ENCODE results near the gene PWWP2B. TPM values are rescaled to one million over a fixed set of nuclear protein-coding genes. Genes with fewer than 3 reads are reported as not detected.

Gene PWWP2B
- total RNA-seq, 1 donor from 2014 or later, result 27.1 TPM

DNA sequence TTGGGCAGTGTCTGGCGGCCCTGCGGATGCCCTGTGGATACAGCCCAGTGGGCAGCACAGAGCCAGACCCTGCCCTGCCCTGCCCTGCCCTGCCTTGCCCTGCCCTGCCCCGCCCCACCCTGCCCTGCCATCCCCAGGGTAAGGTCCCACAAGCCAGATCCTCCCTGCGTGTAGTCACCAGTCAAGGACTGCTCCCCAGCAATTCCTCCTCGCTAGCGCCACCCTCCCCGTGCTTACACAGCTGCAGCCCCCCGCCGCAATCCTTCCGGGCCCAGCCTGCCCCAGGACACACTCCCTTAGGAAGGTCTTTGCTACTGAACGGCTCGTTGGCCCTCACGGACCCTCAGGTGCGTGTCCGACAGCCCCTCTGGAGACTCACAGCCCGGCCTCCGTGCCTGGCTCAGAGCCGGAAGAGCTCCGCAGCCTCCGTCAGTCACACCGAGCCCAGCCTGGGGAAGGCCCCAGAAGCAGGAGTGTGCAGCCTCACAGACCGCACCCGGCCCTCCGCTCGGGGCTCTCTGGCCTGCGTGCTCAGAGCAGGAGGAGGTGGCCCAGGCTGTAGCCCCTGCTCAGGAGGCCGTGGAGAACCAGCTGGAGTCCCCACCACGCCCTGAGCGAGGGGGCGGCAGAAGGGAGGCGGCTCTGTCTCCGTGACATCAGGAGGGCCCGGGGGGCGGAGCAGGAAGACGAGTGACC is 68.3 kb downstream of the PWWP2B start:
- TF ChIP-seq, protein P1, sequence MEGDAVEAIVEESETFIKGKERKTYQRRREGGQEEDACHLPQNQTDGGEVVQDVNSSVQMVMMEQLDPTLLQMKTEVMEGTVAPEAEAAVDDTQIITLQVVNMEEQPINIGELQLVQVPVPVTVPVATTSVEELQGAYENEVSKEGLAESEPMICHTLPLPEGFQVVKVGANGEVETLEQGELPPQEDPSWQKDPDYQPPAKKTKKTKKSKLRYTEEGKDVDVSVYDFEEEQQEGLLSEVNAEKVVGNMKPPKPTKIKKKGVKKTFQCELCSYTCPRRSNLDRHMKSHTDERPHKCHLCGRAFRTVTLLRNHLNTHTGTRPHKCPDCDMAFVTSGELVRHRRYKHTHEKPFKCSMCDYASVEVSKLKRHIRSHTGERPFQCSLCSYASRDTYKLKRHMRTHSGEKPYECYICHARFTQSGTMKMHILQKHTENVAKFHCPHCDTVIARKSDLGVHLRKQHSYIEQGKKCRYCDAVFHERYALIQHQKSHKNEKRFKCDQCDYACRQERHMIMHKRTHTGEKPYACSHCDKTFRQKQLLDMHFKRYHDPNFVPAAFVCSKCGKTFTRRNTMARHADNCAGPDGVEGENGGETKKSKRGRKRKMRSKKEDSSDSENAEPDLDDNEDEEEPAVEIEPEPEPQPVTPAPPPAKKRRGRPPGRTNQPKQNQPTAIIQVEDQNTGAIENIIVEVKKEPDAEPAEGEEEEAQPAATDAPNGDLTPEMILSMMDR (IDR thresholded peaks at IDR 0.05; ENCODE audit: insufficient read depth, low read length, poor library complexity, severe bottlenecking), result no peak
- H3K27me3 ChIP-seq (ENCODE audit: control insufficient read depth, insufficient read depth, low read length), result peaks cover 7% of the 10 kb centered on the region
- H3K36me3 ChIP-seq (ENCODE audit: control insufficient read depth, insufficient read depth, low read length), result no peaks in the 10 kb centered on the region
- no peak for DNase-seq (ENCODE audit: low read depth)
- no peak overlapping the region for H3K4me3 ChIP-seq (ENCODE audit: low read depth, low read length)

GRCh38 chr10:132465889-132466519 is 69.0 kb downstream of the PWWP2B start:
- Histone ChIP-seq H3K27me3 (ENCODE audit: control insufficient read depth, insufficient read depth, low read length) (peaks cover 5% of the 10 kb centered on the region), H3K4me3 (ENCODE audit: low read depth, low read length) (no peak overlapping the region), H3K36me3 (ENCODE audit: control insufficient read depth, insufficient read depth, low read length) (no peaks in the 10 kb centered on the region)
- no peak for DNase-seq (ENCODE audit: low read depth)
- TF ChIP-seq, protein P1 (IDR thresholded peaks at IDR 0.05; ENCODE audit: insufficient read depth, low read length, poor library complexity, severe bottlenecking), result no peak

DNA sequence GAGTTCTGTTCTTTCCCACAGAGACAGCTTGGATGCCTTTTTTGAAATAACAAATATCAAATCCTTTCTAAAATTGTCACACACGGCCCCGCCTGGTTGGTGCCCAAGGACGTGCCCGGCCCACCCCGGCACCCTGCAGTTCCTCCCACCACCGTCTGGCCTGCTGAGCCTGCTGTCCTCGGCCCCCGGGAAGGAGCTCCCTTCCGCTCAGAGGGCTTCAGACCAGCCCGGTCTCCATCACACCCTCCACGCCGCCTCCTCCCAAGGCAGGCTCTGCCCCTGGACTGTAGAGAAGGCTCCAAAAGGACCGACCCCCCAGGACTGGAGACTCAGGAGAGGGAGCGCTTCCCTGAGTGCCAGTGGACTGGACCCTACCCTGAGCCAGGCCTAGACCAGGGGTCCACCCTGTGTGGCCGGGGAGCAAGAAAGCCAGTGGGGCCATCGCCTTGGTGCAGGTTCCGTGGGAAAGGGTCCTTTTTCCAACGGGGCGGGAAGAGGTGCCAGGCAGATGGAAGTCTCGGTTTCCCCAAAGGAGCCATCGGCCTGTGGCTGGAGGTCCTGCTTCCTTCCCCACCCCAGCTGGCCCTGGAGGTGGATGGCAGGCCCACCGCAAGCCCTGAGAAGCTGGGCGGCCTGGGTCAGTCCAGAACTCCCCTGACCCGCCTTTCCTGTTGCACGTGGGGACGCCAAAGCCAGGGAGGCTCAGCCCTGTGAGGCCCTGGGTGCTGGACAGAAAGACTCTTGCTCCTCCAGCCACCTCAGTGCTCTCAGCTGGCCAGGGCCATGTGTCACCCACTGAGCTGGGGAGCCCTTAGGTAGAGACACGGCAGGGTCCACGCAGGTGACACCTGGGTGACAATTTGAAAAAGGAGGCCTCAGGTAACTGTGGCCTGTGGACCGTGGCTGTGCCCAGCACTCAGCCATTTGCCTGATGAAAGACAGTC is 69.8 kb downstream of the PWWP2B start:
- Histone ChIP-seq H3K4me3 (ENCODE audit: low read depth, low read length) (no peak overlapping the region), H3K27me3 (ENCODE audit: control insufficient read depth, insufficient read depth, low read length) (peaks cover 5% of the 10 kb centered on the region), H3K36me3 (ENCODE audit: control insufficient read depth, insufficient read depth, low read length) (no peaks in the 10 kb centered on the region)
- TF ChIP-seq, protein P1 (IDR thresholded peaks at IDR 0.05; ENCODE audit: insufficient read depth, low read length, poor library complexity, severe bottlenecking), result no peak
- DNase-seq (ENCODE audit: low read depth), result no peak

Other genes with a start within 250 kb of the PWWP2B start
- 15.3 and 21.5 TPM in 2 replicates for gene DPYSL4, start 210.3 kb upstream of the PWWP2B start, total RNA-seq
- gene STK32C, start 89.2 kb upstream of the PWWP2B start, total RNA-seq, result 12.2 and 14.9 TPM in 2 replicates
- gene LRRC27, start 65.0 kb upstream of the PWWP2B start, total RNA-seq, result 8.1 and 13.3 TPM in 2 replicates
- gene INPP5A, start 140.6 kb downstream of the PWWP2B start, total RNA-seq, result 45.1 and 47.7 TPM in 2 replicates

All from kidney epithelial cell (primary cell).